SK-N-SH treated with all-trans-retinoic acid at 6 μM for 48 hours (cell line): ENCODE measurements around the gene C5.
A peak's percentile ranks its signal among the peaks of the same experiment; 100 is the strongest.

Experiments used
- GLIS3 ChIP-seq: fragments of 250-450 bp; sonication (Bioruptor Pico); IDR thresholded peaks from 2 replicates; pipeline ENCODE4 v1.5.0; 2020; ENCODE audit warnings: mild to moderate bottlenecking, moderate library complexity
- ZFP3 ChIP-seq: fragments of 250-450 bp; sonication (Bioruptor Pico); IDR thresholded peaks from 2 replicates; pipeline ENCODE4 v1.5.0; 2020; ENCODE audit warnings: mild to moderate bottlenecking, moderate library complexity

DNA sequence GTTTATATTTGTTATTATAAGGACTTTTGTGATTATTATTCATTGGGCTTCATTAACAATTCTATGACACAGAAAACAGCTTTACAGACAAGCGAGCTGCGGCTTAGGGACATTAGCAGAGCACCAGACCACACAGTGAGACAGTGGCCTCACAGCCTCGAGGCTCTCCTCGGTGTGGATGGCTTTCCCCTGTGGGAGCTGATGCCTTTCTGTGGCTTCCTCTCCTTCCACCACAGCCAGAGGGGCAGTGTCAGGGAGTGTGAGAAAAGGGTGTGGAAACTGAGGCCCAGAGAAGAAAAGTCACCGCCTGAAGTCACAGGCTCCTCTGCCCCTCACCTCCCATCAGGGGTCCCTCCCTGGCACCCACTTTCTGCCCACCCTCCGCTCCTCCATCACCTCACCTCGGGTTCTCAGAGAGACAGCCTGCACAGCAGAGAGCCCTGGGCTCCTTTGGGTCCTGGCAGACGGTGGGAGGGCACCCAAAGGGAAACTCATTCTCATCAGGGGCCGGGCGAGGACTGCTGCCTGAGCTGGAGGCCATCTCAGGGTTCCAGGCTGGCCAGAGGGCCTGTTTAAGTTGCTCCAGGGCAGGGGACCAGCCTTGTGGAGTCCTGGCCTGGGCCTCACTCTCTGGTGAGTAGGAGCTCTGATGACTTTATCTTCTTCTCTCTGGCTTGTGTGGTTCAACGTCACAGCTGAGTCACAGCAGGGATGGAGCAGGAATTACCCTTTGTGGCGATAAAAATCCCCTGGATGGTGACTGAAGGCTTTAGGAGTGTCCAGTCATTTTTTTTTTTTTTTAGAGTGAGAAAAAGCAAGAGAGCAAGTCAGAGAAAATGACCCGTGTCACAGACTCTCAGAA lies 124.3 kb downstream of the C5 start:
- TF ChIP-seq GLIS3 (no peak), ZFP3 (CRISPR knock-in tag) (0 out of 2 replicates have a peak, but pooled peaks have one; percentile 63)
